GM21390 (cell line): Measurements from ENCODE around the gene SYT12.
A peak's percentile ranks its signal among the peaks of the same experiment; 100 is the strongest.

Source experiments
- ATAC-seq: cut with Tn5 transposase; IDR thresholded peaks from one replicate; pipeline ENCODE4 v1.9.1; 2021; ENCODE audit not compliant: unreplicated experiment

Gene SYT12

DNA sequence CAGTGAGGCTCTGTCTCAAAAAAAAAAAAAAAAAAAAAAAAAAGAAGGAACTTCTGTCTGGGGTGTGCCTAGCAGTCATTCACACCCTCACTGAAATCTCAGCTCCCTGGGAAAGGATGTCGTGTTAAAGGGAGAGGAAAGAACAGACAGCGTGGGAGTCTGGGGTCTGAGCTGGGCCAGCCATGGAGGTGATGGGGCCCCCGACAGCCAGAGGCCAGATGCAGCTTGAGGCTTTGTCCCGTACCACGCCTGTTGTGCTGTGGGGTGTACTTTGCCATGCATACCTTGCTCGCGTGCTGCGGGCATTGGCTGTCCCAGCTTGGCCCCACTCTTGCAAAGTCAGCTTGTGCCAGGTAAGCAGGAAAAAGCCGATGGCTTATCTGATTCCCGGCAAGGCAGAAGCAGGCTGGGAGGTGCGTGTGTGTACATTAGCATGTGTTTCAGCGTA lies 4.6 kb downstream of the SYT12 start:
- ATAC-seq, result peak; percentile 26

DNA sequence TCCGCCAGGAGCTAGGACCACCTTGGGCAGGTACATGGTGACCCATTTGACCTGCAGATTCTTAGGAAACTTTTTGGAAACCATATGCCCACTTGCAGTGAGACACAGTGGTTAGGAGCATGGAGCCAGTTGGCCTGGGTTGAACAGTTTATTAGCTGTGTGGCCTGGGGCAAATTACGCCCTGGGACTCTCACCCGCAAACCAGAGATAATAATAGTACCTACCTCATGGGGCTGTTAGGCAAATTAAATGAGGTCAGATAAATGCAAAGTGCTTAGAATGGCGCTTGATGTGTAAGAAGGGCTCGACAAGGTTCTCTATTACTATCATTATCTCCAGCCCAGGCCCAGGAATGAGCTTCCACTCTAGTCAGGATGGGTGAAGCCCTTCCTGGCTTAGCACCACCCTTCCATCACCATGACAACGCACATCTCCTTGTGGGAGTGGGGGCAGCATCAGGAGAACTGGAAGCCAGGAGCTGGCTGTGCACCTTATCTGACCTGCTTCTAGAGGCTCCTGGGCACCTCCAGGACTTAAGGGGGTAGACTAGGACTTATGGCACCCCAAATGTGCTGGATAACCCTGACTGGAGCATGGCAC lies 5.1 kb downstream of the SYT12 start:
- ATAC-seq, result peak; percentile 80

DNA sequence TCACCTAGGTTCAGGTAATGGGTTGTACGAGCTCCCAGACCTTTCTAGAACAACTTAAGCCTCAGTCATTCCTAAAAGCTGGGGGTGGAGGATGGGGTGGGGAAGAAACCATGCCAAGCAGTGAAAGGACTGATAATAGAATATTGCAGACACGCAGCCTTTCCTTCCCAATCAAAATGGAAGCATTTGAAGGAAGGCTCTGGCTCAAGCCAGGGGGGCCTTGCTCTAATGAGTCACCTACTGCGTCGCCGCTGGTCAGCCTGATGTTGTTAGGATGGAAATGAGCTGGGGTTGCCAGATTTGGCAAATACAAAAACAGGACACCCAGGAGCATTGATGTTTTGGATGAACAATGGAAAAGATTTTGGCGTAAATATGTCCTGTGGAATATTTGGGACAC lies 6.2 kb downstream of the SYT12 start:
- ATAC-seq, result no peak

DNA sequence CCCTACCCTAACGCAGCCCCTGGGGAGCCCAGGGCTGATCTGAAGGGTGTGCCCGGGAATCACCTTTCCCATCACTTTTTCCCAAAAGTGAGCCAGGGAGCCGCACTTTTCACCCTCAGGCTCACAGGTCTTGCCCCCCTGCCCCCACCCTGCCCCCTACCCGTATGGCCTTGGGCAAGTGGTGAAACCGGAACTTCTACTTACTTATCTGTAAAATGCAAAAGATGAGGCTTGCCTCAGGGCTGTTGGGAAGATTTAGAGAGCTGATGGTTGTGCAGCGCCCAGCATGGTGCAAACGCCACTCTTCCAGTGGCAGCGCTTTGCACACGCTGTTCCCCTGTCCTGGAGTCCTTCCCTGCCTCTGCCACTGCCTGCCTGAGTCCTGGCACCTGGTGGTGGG lies 8.0 kb downstream of the SYT12 start:
- ATAC-seq, result no peak

DNA sequence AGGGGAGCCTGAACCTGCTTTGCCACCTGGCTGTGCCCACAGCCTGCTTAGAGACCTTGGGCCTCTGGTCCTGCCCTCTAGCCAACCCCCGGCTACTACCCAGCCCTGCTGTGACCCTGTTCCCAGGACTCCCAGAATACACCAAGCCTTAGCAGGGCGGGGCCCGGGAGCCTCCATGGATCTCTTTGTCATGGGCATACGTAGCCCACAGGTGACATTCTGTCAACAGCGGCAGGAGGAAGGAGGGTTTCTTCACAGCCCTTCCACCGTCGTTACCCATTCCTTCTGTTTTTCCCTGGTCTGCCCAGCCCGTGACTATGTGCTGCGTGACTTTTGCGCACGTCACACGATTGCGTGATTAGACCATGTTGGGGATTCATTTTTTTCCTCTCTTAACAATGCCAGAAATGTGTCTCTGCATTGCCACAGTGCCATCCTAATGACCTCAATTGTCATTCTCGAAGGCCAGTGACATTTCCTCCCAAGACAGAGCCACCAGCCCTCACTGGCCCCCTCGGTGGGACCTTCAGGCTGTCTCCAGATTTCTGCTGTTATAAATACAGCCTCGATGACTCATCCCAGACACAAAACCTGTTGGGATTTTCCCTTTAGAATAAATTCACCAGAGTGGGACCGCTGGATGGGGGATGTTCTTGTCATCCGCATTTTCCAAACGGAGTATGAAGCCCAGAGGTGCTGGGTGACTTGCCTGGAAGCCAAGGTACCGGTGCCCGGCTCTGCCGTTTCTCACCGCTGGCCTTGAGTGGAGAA lies 9.0 kb downstream of the SYT12 start:
- ATAC-seq, result no peak

DNA sequence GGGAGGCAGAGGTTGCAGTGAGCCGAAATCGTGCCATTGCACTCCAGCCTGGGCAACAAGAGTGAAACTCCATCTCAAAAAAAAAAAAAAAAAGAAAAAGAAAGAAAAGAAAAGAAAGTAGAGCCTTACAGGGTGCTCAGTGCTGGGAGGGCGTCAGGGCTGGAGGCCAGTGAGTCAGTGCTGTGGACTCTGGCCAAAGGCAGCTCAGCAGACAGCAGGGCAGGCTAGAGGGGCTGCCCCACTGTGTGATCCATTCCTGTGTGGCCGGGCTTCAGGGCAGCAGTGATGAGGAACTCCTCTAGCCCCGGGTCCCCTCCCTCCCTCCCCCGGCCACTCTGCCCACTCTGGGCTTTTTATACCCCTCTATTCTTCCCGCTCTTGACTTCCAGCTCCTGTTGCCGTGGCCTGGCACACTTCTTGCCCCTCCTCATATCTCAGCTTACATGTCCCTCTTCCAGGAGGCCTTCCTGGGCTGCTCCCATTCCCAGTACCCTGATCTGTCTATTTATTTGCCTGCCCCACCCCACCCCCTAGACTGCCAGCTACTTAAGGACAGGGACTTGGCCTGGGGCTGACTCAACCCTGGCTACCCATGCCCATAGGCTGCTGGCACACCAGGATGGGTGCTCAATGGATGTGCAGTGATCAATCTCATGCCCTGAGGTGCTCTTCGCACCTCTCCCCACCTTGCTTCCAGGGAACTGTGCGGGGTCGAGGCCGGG lies 10.1 kb downstream of the SYT12 start:
- ATAC-seq, result no peak

DNA sequence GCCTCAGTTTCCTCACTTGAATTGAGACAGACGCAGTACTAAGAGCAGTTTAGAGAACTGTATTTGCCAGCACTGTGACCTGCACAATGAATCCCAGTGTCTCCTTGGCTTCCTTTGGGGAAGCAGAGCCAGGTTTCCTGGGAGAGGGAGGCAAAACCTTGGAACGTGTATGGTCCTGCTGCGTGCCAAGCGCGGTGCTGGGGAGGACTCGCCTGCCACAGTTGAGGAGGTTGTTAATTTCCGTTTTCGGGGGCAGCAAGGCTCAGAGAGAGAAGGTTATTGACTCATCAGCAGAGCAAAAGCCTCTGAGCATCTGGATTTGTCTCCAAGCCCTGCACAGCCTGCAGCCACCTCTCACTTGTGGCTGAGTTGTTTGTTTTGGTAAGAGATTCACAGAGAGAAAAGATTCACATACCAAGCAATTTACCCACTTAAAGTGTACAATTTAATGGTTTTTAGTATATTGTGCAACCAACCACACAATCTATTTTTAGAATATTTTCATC lies 10.8 kb downstream of the SYT12 start:
- no peak for ATAC-seq

DNA sequence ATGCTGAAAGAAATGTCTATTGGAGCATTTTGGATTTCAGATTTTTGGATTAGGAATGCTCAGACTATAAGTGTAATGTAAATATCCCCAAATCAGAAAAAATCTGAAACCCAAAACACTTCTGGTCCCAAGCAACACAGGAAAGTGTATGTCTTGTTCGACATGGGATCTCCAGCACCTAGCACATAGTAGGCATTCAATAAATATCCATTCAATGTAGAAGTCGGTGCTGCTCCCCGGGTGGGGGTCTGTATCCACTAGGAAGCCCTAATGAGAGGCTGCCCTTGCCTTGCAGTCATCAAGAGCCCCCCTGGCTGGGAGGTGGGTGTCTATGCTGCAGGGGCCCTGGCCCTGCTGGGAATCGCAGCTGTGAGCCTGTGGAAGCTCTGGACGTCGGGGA lies 11.4 kb downstream of the SYT12 start:
- ATAC-seq, result no peak

DNA sequence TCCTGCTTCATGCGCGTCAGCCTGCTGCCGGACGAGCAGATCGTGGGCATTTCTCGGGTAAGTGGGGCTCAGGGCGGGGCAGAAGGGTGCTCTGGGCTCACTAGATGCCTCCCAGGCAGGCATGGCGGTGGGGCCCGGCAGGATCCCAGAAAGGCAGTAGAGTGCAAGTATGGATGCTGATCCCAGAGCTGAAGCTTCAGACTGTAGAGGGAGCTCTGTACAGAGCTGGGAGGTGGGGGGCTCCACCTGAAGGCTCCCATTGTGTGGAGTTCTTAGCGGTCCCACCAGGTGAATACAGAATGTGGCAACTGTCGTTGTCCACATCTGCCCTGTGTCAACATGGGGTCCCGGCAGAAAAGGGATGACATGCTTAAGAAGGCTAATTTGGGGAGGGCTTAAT lies 17.2 kb downstream of the SYT12 start:
- ATAC-seq, result no peak

DNA sequence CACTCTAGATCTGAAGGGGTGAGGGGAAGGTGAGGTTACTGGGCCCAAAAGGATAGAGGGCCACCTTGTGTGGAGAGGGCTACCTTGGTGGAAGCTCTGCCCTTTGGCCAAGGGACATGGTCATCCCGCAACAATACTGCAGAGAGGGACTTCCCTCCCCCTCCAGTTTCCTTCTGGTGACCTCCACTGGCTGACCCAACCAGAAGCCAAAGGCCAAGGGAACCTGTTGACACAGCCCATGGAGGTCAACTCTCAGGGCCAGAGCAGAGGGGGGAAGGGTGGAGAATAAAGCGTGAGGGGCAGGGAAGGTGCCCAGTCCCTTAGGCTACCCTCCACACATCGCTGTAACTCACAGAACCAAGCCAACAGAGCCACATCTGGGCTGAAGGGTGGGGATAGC lies 18.7 kb downstream of the SYT12 start:
- ATAC-seq, result no peak

DNA sequence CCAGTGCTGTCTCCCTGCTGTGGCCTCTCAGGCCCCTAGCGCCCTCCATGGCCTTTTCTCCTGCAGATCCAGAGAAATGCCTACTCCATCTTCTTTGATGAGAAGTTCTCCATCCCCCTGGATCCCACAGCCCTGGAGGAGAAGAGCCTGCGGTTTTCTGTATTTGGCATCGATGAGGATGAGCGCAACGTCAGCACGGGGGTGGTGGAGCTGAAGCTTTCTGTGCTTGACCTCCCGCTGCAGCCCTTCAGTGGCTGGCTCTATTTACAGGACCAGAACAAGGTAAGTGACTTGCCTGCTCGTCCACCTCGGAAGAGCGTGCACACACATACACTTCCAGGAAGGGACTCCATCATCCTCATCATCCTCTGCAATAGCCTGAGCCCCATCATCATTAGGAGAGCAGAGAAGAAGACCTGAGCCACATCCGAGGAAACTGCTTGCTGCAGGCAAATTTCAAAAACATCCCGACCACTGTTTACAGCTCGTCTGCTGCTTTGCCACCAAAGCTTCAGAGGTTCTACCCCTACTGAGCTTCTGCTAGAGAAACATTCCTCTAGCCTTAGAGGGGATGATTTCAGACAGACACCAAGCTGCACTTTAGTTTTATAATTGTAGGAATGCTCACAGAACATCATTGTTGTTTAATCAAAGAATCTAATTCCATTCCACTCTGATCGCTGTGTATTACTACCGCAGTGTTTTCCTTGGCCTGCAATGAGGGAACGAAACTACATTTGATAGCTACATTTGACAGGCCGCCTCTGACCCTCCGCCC lies 20.8 kb downstream of the SYT12 start:
- no peak for ATAC-seq

DNA sequence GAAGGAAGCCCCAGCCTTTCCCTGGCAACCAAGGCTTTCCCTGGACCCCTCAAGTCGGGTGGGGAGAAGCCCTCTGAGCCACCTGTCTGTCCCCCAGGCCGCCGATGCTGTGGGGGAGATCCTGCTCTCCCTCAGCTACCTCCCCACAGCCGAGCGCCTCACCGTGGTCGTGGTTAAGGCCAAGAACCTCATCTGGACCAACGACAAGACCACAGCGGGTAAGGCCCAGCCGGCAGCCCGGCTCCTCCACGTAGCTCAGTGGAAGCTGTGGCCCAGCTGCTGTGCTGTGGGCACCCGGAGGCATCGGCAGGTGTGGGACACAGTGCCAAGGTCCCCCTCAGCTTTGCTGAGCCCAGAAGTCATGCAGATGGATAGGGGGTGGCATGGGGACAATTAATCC lies 21.6 kb downstream of the SYT12 start:
- no peak for ATAC-seq

DNA sequence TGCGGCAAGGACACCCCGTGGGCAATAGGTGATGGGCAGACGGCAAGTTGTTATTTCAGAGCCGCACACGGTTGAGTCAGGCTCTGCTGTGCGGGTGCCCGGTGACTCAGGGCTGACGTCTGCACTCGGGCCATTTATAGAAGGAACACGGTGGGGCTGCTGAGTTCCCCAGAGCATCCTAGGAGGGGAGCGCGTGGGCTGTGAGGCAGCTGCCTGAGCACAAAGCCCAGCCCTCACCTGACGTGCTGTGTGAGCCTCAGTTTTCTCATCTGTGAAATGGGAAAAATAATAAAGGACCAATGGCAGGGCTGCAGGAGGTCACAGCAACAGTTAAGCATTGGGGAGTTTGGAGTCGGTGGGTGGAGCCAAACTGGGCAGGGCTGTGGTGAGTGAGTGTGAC lies 22.4 kb downstream of the SYT12 start:
- no peak for ATAC-seq

DNA sequence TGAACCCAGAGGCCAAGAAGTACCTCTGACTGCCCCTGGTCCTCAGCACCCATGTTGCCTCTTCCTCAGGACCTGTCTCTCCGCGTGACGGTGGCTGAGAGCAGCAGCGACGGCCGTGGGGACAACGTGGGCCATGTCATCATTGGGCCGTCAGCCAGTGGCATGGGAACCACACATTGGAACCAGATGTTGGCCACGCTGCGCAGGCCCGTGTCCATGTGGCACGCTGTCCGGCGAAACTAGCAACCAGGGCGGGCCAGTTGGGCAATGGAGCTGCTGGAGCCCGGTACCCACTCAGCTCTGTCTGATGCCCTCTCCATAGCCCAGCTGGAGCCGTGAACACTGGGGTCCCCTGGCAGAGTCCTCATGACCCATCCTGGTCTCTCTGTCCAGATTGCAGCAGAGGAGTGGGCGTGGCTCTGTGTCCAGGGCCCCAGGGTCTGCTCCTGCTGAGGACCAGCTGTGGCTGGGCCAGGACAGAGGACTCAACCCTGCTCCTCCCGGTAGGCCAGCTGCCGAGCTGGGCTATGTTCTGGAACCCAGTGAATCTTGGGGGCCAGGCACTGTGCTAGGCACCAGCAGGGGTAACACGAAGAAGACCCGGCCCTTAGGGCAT lies 25.7 kb downstream of the SYT12 start:
- ATAC-seq, result no peak

DNA sequence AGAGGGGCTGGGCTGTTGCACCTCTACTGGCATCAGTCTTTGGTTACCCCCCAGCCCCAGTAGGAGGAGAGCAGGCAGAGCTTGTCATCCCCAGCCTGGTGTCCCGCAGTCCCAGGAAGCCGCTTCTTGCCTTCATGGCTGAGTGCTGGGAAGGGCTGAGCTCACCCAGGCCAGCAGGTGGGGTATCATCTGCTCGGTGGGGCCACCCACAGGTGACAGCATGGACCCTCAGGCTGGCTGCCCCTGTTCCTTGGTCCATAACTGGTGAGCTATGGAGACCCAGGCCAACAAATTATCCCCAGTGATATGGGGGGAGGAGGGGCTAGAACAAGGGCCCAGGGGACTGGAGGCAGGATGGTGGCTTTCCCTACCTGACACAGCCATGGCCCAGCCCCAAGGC lies 27.2 kb downstream of the SYT12 start:
- ATAC-seq, result no peak

DNA sequence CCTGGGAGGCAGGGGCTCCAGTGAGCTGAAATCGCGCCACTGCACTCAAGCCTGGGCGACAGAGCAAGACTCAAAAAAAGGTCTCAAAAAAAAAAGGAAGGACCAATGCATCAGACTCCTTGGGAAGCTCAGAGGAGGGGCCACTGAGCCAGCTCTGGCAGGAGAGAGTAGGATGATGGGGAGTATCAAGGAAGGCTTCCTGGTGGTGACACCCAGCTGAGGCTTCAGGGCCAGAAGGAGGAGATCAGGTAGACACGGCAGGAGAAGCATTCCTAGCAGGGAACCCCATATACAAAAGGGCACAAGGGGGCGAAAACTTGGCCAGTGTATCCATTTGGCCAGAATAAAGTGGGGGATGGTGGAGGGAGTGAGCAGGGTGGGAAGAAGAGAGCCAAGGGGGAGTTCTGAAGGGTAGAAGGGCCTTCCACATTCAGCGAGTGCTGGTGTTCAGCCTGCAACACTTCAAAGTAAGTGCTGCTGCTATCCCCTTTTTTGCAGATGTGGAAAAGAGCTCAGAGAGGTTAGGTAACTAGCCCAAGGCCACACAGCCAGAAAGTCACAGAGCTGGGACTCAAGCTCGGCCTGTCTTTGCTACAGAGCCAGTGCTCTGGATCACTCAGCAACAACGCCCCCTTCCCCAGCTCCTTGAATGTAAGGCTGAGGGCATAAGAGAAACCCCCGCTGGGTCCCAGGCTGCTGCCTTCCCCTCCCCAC lies 28.4 kb downstream of the SYT12 start:
- ATAC-seq, result no peak

DNA sequence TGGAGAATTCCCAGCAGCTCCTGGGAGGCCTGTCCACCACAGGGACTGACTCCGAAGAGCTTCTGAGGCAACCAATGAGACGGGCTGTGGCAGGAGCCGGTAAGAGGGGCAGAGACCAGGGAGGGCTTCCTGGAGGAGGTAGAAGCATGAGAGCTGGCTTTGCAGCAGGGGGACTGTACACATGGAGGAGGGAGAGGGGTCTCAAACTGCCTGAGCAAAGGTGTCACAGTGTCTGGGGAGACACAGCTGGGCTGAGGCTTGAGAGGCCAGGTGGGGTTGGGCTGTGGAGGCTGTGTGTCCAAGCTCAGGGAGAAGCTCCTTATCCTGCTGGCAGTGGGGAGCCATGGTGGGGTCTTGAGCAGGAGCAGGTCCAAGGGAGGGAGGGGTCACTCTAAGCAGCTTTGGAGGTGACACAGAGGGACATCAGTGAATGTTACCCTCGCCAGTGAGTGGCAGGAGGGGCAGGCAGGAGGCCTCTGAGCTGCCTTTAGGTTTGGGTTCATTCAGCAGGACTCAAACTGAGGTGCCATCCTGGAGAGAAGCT lies 29.1 kb downstream of the SYT12 start:
- ATAC-seq, result no peak

DNA sequence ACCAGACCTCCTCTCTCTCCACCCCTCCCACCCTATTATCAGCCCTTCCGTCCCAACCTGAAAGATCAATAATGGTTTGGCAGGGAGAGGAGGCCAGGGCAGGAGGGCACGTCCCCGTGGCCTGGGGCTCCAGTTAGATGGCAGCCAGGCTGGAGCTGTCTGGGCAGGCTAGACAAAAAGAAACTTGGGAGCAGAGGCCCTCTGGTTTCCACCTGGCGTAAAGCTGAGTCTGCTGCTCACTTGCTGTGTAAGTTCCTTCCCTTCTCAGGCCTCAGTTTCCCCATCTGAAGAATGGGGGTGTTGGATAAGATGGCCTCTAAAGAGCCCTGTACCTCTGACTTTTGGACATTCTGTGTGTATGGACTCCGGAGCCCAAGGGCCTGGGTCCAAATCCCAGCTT lies 30.0 kb downstream of the SYT12 start:
- no peak for ATAC-seq

DNA sequence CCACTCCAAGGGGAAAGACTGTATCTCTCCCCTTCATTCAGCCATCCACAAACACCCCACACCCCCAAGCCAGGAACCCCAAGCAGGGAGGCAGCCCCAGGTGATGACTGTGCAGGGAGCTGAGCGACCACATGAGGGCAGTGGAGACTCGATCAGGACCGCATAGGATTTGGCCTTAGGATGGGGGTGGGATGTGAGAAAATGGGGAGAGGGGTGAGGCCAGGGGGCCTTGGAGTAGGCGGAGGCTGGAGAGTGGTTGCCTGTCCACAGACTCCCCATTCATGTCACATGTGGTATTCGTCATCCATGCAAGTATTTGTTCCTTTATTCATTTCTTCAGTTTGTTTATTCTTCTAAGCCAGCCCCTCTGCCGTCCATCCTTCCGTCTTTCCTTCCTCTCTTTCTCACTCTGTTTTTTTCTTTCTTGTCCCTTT lies 31.0 kb downstream of the SYT12 start:
- no peak for ATAC-seq

DNA sequence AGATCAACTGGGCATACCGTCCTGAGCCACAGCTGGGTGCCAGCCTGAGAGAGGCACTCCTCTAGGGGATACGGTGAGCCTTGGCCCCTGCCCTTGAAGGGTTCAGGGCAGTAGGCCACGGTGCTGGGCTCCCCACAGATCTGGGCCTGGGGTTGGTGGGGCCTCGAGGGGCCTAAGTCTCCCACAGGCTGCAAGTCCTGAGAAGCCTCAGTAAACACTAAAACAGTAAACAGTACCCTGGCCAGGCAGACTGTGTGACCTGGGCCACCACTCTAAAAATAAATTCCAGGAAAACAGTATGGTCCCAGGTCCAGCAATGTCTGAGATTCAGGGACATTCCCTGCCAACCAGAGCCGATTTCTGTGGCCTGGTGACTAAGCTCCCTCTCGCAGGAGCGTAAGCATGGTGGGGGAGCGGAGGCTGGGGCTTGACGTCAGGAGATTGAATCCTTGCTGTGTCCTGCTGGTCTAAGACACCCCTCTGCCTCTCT lies 31.5 kb downstream of the SYT12 start:
- no peak for ATAC-seq
